GM19324 (cell line): Measurements from ENCODE around the gene RPA1.
A peak's percentile ranks its signal among the peaks of the same experiment; 100 is the strongest.
"Not testable (repeated sequence)": the region's sequence is repeated elsewhere in the genome, so short reads cannot be mapped to it uniquely, and the experiment has no call there.

Experiments used
- ATAC-seq: cut with Tn5 transposase; IDR thresholded peaks from one replicate; pipeline ENCODE4 v1.9.1; 2021; ENCODE audit warnings: mild to moderate bottlenecking, moderate library complexity; ENCODE audit not compliant: unreplicated experiment, low FRiP score

RPA1 gene

DNA sequence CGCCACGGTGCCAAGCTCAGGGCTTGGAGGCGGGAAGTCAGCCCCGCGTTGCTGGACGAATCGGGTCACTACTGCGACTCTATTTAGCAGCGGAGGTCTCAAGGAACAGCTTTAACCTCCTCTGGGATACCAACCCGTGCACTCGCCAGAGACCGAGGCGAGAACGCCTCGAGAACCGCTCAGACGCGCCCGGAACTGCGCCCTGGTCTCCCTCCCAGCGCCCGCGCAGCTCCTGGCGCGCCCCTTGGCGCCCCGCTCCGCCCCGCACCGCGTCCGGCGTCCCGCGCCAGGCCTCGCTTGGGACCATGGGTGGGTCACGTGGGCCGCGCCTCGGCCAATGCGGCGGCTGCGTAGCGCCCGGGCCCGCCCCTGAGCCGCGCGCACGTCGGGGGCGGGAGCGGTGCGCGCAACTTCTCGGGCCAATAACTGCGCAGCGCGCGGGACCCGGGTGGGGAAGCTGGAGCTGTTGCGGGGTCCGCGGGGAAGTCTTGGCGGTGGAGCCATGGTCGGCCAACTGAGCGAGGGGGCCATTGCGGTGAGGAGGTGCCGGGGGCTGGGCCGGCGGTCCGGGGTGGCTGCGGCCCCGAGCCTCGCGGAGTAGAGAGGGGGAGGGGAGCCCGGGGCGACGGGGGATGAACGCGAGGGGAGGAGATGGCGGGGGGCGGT is at the start of gene RPA1, which contains the start of gene SMYD4:
RPA1 (plus strand) TSS at position 414 of the 666 bp plus-strand sequence; CDS start at position 503, 89 bp downstream.
SMYD4 (minus strand) TSS at position 311 of the 666 bp plus-strand sequence. CDS start 1,908 bp downstream, outside the sequence.
- peak; percentile 90 for ATAC-seq

DNA sequence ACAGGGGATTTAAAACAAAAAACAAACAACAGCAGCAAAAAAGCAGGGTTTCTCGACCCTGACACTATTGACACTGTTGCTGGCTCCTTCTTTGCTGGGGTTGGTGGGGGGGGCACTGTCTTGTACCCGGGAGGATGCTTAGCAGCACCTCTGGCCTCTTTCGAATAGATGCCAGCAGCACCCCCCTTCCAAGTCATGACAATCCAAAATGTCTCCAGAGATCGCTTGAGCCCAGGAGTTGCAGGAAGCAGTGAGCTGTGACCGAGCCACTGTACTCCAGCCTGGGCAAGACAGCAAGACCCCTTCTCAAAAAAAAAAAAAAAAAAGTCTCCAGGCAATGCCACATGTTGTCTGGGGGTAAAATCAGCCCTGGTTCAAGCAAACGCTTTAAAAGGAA is 47.6 kb upstream of the RPA1 start:
- no peak for ATAC-seq

DNA sequence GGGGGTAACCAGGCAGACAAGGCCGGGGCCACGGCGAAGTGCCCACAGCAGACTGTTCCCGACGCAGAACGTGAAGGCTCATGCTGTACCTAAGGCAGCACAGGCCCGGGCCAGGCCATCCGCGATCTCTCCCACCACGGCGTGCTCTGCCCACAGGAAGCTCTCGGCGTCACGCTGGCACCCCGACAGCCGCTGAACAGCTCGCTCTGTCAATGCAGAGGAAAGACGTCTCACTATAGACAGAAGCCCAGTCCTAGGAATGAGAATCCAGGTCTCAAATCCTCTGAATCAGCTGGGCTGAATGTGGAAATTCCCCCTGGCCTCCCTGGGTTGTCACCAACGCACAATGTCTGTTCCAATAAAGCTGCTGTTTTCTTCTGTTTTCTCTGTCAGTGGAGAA is 46.5 kb upstream of the RPA1 start:
- ATAC-seq, result no peak

DNA sequence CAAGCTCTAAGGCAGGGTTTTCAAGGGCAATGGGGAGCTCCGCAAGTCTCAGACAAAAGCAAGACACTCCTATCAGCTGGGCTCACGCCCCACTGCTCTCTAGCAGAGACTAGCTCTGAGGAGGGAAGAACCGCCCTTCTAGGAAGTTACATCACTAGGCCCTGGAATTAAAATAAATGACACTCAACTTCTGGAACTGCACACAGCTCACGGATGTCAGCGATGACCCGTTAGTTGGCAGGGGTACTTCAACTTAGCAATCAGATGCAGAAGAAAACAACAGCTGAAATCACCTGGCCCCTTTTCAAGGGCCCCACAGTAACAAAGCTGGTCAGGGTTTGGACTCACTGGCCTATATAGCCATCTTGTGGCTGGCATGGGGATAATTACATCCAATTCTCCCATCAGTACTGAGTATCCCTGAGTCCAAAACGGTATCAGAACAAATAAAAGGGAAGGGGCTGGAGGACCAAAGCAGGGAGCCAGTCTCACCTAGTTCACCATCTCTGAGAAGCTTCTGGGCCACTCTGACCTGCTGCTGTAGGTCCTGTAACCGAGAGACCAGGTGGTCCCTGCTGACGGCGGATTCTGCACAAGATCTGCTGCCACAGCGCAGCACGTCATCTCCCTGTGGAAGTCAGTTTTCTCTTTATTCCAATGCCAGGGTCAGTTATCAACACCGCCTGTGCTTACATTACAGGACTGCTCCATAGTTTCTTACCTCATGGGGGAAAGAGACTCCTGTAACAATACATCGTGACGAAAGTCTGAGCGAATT is 45.8 kb upstream of the RPA1 start:
- no peak for ATAC-seq

DNA sequence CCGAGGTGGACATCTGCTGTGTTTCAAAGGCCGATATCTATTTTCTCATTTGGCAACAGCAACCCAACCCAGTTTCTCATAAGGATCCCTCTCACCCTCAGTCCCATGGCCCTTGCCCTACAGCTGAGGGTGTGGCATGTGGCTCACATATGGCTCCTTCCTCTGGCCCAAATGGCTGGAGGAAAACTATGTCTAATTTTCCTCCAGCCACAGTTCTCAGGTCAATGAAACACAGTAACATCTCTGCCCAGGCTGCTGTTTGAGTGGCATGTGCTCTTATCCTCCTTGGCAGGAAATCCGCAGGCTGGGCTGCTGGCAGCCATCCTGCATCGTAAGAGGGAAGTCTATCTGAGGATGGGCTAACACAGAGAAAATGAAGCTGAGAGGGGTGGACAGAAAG is 43.9 kb upstream of the RPA1 start:
- no peak for ATAC-seq

DNA sequence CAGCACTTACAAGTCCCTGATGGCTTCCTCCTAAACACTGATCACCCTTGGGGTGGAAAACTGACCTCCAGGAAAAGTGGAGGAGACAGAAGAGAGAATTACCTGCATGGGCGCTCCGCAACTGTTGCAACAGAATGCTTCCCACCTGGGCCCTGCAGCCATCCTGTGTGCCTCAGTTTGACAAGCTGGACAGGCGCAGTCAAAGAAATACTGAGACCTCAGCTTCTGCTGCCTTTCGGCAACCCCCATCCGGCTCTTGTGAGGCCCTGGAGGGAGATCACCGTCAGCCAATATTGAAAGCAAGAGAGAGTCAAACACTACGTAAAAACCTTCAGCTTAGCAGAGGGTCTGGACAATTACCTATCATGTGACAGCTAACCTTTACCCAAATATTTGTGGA is 43.1 kb upstream of the RPA1 start:
- ATAC-seq, result no peak

DNA sequence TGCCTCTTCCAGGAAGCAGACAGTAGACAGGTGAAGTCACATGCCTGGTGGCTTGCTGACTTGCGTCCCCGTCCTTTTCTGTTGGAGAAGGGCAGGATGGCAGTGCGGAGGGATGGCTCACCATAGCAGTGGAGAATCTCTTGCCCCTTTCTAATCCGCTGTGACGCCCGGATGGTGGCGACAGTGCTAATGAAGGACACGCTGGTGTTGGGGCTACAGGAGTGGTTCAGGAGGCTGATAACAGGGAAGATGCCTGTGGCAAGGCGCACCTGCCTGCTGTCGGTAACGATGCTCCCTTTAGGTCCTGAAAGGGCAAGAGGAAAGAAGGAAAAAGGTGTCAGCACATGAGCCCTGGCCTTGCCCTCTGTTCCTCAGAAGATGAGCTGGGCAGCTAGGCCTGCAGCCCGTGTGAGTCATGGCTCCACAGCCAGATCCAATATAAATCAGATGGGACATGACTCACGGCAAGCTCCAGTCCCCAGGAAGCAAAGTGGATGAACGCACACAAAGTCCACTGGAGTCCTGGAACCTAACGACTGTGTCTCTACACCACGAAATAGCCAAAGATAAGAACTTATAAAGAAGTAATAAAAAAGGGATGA is 42.4 kb upstream of the RPA1 start:
- no peak for ATAC-seq

DNA sequence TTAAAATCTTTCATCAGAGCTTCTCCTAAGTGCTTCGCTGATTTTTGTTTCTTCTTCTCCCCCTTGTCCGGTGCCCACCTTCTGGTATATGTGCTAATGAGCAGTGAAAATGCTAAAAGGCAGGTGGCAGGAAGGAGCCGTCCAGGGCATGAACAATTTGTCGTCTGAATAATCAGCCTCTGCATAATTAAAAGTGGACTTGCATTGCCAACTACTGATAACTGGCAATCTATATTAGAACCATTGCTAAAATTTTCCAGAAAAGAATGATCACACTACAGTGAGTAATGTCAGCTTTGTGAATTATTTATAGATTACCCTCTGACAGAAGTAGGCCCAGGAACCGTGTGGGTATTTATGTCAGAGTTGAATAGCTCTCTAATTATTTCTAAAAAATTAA is 39.9 kb upstream of the RPA1 start:
- no peak for ATAC-seq

DNA sequence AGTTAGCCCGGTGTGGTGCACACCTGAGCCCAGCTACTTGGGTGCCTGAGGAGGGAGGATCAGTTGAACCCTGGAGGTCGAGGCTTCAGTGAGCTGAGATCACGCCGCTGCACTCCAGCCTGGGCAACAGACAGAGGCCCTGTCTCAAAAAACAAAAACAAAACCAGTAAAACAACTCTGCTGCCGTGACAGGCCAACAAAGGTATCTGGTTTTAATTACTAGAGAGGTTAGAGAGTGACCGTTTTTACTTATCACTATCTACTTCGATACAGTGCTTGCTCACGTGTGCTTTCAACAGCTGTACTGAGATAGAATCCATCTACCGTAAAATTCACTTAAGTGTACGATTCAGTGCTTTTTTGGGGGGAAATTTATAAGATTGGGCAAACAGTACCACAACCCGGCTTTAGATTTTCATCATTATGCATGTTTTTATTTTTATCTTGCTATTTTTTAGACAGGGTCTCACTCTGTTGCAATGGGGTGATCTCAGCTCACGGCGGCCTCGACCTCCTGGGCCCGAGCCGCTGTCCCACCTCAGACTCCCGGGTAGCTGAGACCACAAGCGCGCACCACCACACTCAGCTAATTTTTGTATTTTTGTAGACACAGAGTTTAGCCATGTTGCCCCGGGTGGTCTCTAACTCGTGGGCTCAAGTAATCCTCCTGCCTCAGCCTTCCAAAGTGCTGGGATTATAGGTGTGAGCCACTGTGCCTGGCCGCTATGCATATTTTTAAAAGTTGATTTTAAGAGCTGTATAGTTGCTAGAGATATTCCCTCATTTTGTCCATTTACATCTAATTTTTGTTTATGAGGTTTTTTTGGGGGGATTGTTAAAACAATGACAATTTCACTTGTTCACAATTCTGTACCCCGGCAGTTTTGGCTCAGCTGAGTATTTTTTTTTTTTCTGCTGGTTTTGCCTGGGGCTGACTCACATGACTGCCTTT is 37.0 kb upstream of the RPA1 start:
- no peak for ATAC-seq

DNA sequence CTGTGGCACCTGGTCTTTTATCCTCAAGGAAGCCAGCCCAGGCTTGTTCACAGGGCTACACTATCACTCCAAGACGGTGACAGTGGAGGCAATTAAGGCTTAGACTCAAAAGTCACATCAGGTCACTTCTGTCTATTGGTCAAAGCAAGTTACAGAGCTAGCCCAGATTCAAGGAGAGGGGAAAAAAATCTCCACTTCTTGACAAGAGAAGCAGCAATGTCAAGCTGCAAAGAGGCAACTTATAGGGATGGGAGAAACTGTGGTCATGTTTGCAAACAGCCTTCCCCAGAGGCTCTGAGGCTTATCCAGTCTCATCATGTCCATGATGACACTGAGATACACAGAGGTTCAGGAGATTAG is 36.4 kb upstream of the RPA1 start:
- ATAC-seq, result no peak

DNA sequence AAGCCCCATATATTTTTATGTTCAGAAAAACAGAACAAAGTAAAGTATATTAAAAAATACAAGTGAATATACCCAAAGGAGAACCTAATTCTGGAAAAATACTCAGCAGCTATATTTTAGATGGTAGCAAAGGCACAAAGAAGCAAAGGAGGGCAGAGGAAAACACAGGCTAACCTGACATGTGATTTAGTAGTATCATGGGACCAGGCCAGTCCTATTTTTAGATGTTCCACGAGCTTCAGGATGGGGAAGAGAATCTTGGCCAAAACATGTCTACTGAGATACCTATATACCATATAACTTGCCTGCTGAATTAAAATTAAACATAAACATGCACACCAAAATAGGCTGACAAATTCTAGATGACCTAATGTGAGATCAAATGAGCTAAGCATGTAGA is 33.0 kb upstream of the RPA1 start:
- no peak for ATAC-seq

DNA sequence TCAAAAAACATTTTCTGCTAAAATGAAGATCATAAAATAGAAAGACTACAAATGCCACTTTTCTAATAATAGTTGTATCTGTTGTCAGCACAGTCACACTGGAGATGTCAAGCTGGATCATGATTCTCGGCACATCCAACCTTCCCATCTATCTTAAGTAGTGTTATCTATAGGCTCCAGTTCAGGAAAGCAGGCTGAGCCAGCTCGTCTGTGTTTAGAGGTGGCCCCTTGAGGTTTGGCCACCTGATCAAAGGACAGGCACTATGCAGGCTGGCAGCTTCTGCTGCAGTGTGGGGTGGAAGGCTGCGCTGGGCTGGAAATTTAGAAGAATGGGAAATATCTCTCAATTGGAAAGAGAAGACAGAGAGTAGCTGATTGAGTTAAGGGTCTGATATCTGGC is 32.5 kb upstream of the RPA1 start:
- no peak for ATAC-seq

DNA sequence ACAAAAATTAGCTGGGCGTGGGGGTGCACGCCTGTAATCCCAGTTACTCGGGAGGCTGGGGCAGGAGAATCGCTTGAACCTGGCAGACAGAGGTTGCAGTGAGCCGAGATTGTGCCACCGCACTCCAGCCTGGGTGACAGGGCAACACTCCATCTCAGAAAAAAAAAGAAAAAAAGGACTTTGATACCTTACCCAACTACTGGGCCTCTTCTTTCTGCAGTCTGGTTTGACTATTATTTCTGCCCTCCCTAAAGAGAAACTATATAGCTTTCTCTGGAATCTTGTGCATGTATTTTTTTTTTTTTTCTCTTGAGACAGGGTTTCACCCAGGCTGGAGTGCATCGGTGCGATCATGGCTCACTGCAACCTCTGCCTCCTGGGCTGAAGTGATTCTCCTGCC is 32.0 kb upstream of the RPA1 start:
- not testable (repeated sequence) for ATAC-seq

DNA sequence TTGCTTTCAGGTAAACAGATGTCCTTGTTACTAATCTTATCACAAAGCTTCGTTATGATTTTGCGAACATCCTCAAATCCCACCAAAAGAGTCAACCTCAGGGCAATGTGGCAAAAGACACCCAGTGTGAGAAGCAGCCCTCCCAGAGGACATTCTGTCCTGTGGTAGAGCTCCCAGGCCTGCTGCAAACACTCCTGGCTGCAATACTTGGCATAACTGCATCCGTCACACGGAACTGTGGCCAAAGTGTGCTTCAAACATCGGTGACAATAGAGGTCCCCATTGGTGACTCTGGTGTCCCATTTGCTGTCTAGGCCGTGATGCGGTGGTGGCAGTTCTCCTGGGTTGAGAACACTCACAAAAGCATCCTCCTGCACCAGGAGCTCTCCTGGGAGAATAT is 29.6 kb upstream of the RPA1 start:
- no peak for ATAC-seq

DNA sequence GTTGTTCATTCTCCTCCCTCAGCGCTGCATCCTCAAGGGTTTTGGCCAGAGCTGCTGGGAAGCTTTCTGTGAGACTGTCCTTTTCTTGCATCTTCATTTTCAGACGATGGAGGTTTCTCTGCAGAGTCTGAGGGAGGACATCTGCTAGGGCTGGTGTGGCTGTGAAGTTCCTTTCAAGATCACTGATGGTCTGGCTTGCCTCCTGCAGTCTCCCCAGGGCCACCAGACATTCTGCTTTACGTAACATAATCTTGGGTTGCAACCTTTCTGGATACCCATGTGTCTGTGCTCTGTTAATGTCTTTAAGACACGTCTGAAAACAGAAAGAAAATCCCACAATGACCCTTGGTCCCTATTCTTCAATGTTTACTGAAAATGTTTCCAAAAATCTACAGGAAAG is 29.1 kb upstream of the RPA1 start:
- no peak for ATAC-seq

DNA sequence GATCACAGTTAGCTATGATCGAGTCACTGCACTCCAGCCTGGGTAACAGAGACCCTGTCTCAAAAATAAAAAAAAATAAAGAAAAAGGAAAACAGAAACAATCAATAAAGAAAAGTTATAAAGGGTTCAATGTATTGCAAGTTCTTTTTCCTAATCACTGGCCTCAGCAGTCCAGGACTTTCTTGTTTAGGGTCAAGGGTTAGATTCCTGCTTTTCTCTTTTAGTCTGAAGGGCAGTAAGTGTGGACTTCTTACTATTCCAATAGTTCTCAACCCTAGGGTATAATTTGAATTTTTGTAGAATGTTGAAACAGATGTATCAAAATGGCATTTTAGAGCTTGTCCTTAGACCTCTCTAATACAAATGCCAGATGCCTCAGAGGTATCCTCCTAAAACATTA is 27.4 kb upstream of the RPA1 start:
- no peak for ATAC-seq

DNA sequence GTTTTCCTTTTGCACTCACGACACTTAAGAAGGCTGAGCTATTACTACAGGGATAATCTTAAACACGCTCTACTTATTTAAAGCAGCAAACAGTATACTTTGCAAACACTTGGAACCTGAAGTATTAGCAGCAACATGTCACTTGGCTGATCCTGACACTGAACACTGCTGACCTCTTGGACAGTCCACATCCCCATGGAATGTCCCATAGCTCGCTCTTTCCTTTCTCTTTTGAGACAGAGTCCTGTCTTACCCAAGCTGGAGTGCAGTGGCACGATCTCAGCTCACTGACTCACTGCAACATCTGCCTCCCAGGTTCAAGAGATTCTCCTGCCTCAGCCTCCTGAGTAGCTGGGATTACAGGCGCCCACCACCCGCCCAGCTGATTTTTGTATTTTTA is 26.5 kb upstream of the RPA1 start:
- ATAC-seq, result no peak

DNA sequence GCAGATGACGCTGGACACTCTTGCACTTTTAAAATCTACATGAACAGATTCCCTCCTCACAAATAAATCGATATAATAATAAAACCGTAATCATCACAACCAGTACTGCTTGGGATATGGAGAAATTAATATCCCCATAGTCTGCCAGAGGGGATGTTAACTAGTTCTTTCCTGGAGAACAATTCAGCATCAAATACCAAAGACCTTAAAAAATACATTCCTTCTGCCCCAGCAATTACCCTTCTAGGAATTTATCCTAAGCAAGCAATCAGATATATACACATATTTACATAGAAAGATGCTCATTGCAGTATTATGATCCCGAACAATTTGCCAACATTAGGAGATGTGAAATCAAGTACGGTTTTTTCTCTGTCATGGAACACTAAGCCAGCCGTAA is 21.9 kb upstream of the RPA1 start:
- no peak for ATAC-seq

DNA sequence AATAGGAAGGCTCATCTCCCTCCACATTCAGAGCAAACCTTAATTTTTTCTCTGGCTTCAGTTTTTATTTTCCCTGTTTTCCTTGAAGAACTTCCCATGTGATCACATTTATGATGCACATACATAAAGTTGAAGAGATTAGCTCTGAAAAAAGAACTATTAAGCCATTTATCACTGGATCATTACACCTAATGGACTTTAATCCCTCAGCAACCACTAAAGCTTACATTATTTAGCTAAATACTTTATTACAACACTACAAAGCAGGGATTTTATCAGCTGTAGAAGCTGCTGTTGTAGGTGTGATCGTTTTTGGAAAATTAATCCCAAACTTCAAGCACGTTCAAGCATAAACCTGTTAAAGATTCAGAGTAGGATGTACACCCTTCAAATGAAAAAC is 21.2 kb upstream of the RPA1 start:
- no peak for ATAC-seq

DNA sequence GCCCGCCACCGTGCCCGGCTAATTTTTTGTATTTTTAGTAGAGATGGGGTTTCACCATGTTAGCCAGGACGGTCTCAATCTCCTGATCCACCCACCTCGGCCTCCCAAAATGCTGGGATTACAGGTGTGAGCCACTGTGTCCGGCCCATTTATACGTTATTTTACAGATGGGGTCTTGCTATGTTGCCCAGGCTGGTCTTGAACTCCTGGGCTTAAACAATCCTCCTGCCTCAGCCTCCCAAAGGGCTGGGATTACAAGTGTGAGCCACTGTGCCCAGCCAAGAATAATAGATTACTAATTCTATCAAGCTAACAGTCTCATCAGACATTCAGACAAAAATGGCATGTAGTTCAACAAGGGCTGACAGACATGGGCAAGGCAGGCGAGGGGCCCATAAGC is 20.0 kb upstream of the RPA1 start:
- ATAC-seq, result not testable (repeated sequence)
